Subcutaneous abdominal adipose tissue (tissue), 5 donors: ENCODE measurements around the gene PAXX.

ENCODE experiments used
- H3K27ac ChIP-seq: one replicate; pipeline ENCODE4 v1.7.0; 2013; ENCODE audit warnings: low read depth, mild to moderate bottlenecking, inconsistent platforms, low read length, moderate library complexity
- H3K27me3 ChIP-seq, 5 donors: one replicate each; pipeline ENCODE4 v1.7.0; 2013; ENCODE audit warnings: low read length in 5 of 5, inconsistent platforms in 1 of 5; ENCODE audit not compliant: control insufficient read depth in 5 of 5, insufficient read depth in 4 of 5
- H3K36me3 ChIP-seq, 5 donors: one replicate each; pipeline ENCODE4 v1.7.0; 2013; ENCODE audit warnings: low read length in 5 of 5; ENCODE audit not compliant: control insufficient read depth in 5 of 5, insufficient read depth in 5 of 5
- H3K4me1 ChIP-seq, 5 donors: one replicate each; pipeline ENCODE4 v1.7.0; 2013; ENCODE audit warnings: low read length in 5 of 5, mild to moderate bottlenecking in 3 of 5, moderate library complexity in 1 of 5; ENCODE audit not compliant: control insufficient read depth in 5 of 5, insufficient read depth in 5 of 5
- H3K4me3 ChIP-seq, 5 donors: one replicate each; pipeline ENCODE4 v1.7.0; 2013; ENCODE audit warnings: low read length in 5 of 5, low read depth in 1 of 5
- H3K9ac ChIP-seq, 5 donors: one replicate each; pipeline ENCODE4 v1.7.0; 2013; ENCODE audit warnings: low read length in 5 of 5, mild to moderate bottlenecking in 4 of 5, moderate library complexity in 3 of 5
- H3K9me3 ChIP-seq, 5 donors: one replicate each; pipeline ENCODE4 v1.7.0; 2013; ENCODE audit warnings: low read length in 5 of 5; ENCODE audit not compliant: control insufficient read depth in 5 of 5
- donor health status: healthy.
- donor health status: healthy.
- donor health status: healthy.
- donor health status: healthy.
- donor health status: healthy.

PAXX gene

DNA sequence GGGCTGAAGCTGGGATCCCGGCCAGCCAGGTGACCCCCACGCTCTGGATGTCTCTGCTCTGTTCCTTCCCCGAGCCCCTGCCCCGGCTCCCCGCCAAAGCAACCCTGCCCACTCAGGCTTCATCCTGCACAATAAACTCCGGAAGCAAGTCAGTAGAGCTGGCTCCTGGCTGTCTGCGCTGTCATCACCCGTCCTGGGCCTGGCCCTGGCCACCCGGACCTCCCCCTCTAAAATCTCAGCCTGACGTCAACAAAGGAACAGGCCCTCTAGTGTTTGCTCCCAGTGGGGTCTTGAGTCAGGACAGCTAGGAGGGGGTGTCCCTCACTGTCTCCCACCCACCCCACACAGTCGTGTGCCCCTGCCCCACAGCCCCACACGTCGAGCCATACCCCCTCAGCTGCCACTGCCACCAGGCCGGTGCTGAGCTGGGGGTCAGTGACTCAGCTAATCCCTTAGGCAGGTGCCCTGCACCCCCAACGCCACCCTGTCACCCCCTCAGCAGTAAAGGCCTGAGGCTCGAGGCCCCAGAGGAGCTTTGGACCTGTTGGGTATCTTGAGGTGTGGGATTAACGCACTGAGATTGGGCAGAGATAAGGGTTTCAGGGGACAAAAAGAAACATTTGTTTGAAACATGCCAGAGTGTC is 10.5 kb upstream of the PAXX start:
- H3K4me1 ChIP-seq = peaks cover 0 to 52% (median 31%) of the 10 kb centered on the region in 5 donors
- no peak overlapping the region for H3K27ac ChIP-seq

DNA sequence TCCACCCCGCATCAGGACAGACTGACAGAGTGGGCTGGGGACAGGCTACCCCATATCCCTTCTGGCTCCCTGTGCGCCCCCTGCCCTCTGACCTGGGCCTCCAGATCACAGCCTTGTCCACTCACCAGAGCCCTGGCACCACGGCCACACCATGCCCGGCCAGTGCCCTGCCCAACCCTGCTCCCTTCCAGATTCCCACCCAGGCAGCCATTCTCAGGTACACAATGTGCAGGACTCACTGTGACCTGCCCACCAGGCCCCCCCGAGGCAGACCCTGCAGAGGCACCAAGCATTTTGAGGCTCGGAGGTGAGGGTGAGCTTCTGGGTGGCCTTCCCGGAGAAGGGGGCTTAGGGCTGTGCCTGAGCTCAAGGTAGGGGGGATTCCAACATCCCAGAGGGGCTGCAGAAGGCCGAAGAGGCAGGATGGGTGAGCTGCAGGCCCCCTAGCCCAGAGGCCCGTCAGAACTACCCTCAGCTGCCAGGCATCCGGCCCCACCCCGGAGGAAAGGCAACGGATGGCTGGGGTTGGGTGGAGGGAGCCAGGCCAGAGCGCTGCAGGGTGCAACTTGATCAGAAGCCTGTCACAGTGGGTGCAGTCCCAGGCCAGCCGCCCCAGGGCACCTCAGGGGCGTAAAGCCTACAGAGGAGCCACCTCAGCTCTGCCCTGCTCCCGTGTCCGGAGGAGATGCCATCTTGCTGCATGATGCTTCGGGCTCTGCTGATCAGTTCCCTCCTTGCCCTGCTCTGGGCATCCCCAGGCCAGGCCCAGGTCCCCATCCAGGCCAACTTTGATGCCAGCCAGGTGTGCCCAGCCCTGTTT is 9.8 kb upstream of the PAXX start, which contains the start of gene LCNL1:
Gene LCNL1, plus strand, starts transcription at position 762 of the 820 bp plus-strand sequence. CDS start 594 bp downstream, outside the sequence.
- Histone ChIP-seq H3K9ac (peak within 1 kb of the TSS in 1 of 5 donors; percentile 20), H3K4me3 (no peak within 1 kb of the TSS), H3K27me3 (peaks cover 10 to 40% (median 21%) of the 10 kb centered on the region in 5 donors), H3K27ac (no peak within 1 kb of the TSS), H3K36me3 (no peaks in the 10 kb centered on the region), H3K4me1 (peaks cover 0 to 46% (median 24%) of the 10 kb centered on the region in 5 donors), H3K9me3 (no peaks in the 10 kb centered on the region)

More for the DNA sequence above, 10.5 kb upstream of the PAXX start:
- H3K4me3 ChIP-seq = no peak overlapping the region
- peaks cover 10 to 40% (median 21%) of the 10 kb centered on the region in 5 donors for H3K27me3 ChIP-seq
- no peaks in the 10 kb centered on the region for H3K9me3 ChIP-seq
- no peaks in the 10 kb centered on the region for H3K36me3 ChIP-seq
- H3K9ac ChIP-seq = no peak overlapping the region

DNA sequence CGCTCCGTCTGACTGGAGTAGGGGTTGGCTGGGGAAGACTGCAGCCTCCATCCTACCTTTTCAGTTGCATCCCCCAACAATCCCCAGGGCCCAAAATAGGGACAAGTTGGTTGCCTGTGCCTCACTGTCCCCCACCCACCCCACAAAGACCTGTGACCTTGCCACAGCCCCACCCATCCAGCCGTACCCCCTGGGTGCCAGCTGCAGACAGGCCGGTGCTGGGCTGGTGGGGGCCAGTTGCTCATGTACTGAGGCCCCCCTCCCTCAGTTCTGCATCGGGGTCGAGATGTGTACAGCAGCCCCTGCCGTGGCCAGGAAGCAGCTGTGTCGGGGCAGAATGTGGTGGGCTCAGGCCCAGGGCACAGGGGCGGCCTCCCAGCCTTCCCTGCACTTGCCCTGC is 9.1 kb upstream of the PAXX start:
- Histone ChIP-seq H3K27me3 (peaks cover 10 to 40% (median 21%) of the 10 kb centered on the region in 5 donors), H3K27ac (no peak overlapping the region), H3K36me3 (no peaks in the 10 kb centered on the region), H3K4me3 (no peak overlapping the region), H3K9me3 (no peaks in the 10 kb centered on the region), H3K4me1 (peaks cover 0 to 39% (median 17%) of the 10 kb centered on the region in 5 donors), H3K9ac (no peak overlapping the region)

DNA sequence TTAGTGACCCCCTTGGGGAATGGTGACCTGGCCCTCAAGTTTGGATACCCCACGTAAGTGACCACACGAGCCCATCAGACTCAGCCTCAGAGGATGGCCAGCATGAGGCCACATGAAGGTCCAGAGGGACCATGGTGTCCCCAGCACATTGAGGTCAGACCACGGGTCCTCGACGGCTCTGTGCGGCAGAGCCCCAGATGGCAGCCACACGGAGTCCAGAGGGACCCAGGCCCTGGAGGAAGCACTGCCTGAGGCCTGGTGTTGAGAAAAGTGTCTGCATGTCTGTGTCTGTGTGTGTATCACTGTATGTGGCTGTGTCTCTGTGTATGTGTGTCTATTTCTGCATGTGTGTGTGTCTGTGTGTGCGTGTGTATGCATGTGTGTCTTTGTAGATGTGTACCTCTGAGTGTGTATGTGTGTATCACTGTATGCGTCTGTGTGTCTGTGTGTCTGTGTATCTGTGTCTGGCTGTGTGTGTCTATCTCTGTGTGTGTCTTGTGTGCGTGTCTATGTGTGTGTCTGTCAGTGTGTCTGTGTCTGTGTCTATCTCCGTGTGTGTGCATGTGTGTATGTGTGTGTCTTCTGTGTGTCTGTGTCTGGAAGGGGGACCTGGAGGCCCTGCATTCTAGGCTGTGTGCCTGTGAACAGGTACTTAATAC is 8.4 kb upstream of the PAXX start:
- Histone ChIP-seq H3K4me3 (no peak overlapping the region), H3K27me3 (peaks cover 10 to 40% (median 21%) of the 10 kb centered on the region in 5 donors), H3K9ac (no peak overlapping the region), H3K4me1 (peaks cover 0 to 38% (median 16%) of the 10 kb centered on the region in 5 donors), H3K36me3 (no peaks in the 10 kb centered on the region), H3K9me3 (no peaks in the 10 kb centered on the region), H3K27ac (no peak overlapping the region)

DNA sequence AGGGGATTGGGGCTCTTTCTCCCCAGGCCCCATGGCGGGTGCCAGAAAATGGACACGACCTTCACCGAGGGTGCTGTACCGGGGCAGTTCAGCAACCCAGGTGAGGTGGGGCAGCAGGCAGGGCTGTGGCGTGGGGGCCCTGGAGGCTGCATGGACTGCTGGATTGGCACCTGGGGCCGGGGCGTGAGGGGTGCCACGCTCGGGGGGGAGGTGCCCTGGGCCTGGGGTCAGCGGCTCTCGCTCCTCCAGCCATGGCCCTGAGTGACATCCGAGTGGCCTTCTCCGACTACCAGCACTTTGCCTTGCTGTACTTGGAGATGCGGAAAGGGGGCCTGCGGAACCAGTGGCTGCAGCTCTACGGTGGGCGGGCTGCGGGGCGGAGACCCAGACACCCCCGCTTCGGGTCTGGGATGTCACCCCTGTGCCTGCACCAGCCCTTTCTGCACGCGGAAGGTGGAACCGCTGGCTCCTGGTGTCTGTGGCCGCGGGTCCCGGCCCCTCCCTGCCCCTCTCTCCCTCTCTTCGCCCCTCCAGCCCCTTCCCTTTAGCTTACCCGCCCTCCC is 7.7 kb upstream of the PAXX start:
- H3K27me3 ChIP-seq = peaks cover 10 to 40% (median 21%) of the 10 kb centered on the region in 5 donors
- no peak overlapping the region for H3K4me3 ChIP-seq
- no peak overlapping the region for H3K27ac ChIP-seq
- H3K9ac ChIP-seq = no peak overlapping the region
- no peaks in the 10 kb centered on the region for H3K9me3 ChIP-seq
- no peaks in the 10 kb centered on the region for H3K36me3 ChIP-seq
- H3K4me1 ChIP-seq = peaks cover 0 to 32% (median 16%) of the 10 kb centered on the region in 5 donors

DNA sequence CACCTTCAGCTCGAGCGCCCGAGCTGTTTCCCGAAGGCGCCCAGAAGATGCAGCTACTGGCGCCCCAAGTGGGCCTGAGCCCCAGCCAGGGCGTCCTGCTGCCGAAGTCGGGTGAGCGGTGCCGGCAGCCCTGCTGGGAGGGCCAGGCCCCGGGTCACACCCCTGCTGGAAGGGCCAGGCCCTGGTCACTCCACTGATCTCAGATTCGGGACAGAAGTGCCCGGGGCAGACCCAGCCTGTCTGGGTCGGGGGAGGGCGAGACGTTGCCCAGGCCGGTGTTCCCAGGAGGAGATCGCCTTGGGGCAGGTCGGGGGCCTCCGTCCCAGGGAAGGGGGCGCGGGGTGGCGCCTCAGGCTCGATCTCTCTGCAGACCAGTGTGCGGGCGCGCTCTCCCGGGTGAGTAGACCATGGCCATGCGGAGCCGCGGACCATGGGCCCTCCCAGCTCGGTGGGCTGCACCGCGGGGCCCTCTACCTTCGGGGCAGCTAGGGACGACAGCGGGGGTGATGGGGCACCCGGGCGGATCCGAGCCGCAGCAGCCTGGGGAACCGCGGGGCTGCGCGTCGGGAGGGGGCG is 7.1 kb upstream of the PAXX start:
- H3K9me3 ChIP-seq = no peaks in the 10 kb centered on the region
- no peaks in the 10 kb centered on the region for H3K36me3 ChIP-seq
- peaks cover 0 to 32% (median 16%) of the 10 kb centered on the region in 5 donors for H3K4me1 ChIP-seq
- no peak overlapping the region for H3K27ac ChIP-seq
- H3K4me3 ChIP-seq = no peak overlapping the region
- peaks cover 10 to 40% (median 21%) of the 10 kb centered on the region in 5 donors for H3K27me3 ChIP-seq
- H3K9ac ChIP-seq = no peak overlapping the region

DNA sequence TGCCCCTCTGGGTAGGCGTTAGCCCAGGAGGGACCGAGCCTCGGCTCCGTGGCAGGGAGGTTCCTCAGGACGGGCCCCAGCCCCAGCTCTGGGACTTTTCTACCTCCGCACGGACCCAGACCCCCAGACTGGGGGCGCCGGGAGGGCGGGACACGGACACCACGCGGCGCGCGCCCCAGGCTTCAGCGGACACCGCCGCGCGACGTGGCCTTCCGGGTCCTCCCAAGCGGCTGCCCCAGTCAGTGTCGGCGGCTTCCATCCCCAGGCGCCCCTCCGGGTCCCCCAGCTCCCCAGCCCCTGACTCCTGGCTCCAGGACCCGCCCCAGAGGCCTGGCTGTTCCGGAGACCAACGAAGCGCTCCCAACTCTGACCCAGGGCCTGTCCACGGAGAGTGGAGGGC is 6.4 kb upstream of the PAXX start:
- peaks cover 10 to 35% (median 21%) of the 10 kb centered on the region in 5 donors for H3K27me3 ChIP-seq

DNA sequence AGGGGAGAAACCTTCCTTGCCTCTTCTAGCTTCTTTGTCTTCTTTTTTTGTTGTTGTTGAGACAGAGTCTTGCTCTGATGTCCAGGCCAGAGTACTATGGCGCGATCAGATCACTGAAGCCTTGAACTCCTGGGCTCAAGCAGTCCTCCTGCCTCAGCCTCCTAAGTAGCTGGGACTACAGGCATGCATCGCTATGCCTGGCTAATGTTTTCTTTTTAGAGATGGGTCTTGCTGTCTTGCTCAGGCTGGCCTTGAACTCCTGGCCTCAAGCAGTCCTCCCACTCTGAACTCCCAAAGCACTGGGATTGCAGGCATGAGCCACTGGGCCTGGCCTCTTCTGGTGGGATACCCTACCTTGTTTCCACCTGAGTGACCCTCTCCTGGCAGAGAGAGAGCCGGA is 3.4 kb upstream of the PAXX start:
- Histone ChIP-seq H3K27ac (no peak overlapping the region), H3K27me3 (peaks cover 10 to 20% (median 16%) of the 10 kb centered on the region in 5 donors), H3K4me1 (peaks cover 1 to 24% (median 12%) of the 10 kb centered on the region in 5 donors)

More for the DNA sequence above, 6.4 kb upstream of the PAXX start:
- Histone ChIP-seq H3K9me3 (peaks cover 0 to 4% (median 0%) of the 10 kb centered on the region in 5 donors), H3K36me3 (no peaks in the 10 kb centered on the region), H3K4me3 (no peak overlapping the region), H3K27ac (no peak overlapping the region), H3K4me1 (peaks cover 0 to 28% (median 13%) of the 10 kb centered on the region in 5 donors), H3K9ac (no peak overlapping the region)

DNA sequence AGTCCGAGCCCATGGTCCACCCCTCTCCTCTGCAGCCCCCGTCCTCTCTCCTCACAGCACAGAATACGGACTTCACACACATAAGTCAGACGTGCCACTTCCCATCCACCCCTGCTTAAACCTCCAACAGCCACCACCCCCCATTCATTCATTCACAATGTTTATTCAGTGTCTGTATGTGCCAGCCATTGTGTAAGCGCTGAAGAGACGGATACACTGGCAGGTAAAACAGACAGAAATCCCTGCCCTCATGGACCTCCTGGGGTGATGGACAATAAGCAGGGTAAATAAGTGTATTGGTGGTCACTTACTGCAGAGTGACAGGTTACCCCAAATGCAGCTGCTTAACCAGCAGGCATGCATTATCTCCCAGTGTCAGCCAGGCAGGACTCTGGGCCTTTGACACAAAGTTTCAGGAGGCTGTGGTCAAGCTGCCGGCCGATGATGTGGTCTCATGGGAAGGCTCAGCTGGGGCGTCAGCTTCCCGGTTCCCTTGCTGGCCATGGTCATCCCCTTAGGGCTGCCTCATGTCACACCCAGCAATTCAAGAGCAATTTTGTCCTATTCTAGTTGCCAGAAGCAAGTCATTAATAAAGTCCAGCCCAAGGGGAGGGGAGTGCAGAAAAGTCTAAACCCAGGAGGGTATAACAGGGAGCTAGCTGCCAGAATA is 1.8 kb upstream of the PAXX start:
- H3K4me3 ChIP-seq = no peak overlapping the region
- no peak overlapping the region for H3K27ac ChIP-seq

More for the DNA sequence above, 3.4 kb upstream of the PAXX start:
- Histone ChIP-seq H3K36me3 (peaks cover 0 to 4% (median 1%) of the 10 kb centered on the region in 5 donors), H3K9ac (no peak overlapping the region), H3K9me3 (peaks cover 0 to 4% (median 0%) of the 10 kb centered on the region in 5 donors), H3K4me3 (no peak overlapping the region)

More for the DNA sequence above, 1.8 kb upstream of the PAXX start:
- H3K27me3 ChIP-seq = peaks cover 4 to 12% (median 5%) of the 10 kb centered on the region in 5 donors
- peaks cover 0 to 4% (median 0%) of the 10 kb centered on the region in 5 donors for H3K9me3 ChIP-seq
- peaks cover 0 to 7% (median 4%) of the 10 kb centered on the region in 5 donors for H3K36me3 ChIP-seq
- no peak overlapping the region for H3K9ac ChIP-seq
- H3K4me1 ChIP-seq = peaks cover 1 to 22% (median 18%) of the 10 kb centered on the region in 5 donors
